GM21529 (cell line): ENCODE measurements around the gene DCAF8L1.
"Not testable (repeated sequence)": the region's sequence is repeated elsewhere in the genome, so short reads cannot be mapped to it uniquely, and the experiment has no call there.

Experiments
- ATAC-seq: cut with Tn5 transposase; IDR thresholded peaks from one replicate; pipeline ENCODE4 v1.9.1; 2021; ENCODE audit not compliant: unreplicated experiment

The DCAF8L1 gene

GRCh38 chrX:27981349-27981748 lies at the start of gene DCAF8L1:
Gene DCAF8L1 (minus strand): TSS chrX:27981449. CDS start chrX:27981334, 115 bp downstream.
- no peak for ATAC-seq

- ATAC-seq: no peak
Measured at GRCh38 chrX:28022371-28022770, 41.1 kb upstream of the DCAF8L1 start.

- no peak for ATAC-seq
Measured at GRCh38 chrX:28016823-28017222, 35.6 kb upstream of the DCAF8L1 start.

GRCh38 chrX:28015993-28016392 lies 34.7 kb upstream of the DCAF8L1 start:
- no peak for ATAC-seq

- ATAC-seq: no peak
Measured at GRCh38 chrX:28010875-28011274, 29.6 kb upstream of the DCAF8L1 start.

- ATAC-seq: no peak
Measured at GRCh38 chrX:27998666-27999065, 17.4 kb upstream of the DCAF8L1 start.

- ATAC-seq: no peak
Measured at GRCh38 chrX:27997622-27998021, 16.4 kb upstream of the DCAF8L1 start.

GRCh38 chrX:27996132-27996531 lies 14.9 kb upstream of the DCAF8L1 start:
- ATAC-seq: no peak

- no peak for ATAC-seq
Measured at GRCh38 chrX:27995611-27996010, 14.4 kb upstream of the DCAF8L1 start.

- ATAC-seq: no peak
Measured at GRCh38 chrX:27987862-27988646, 6.8 kb upstream of the DCAF8L1 start.

GRCh38 chrX:27976934-27977333 lies 4.3 kb downstream of the DCAF8L1 start:
- not testable (repeated sequence) for ATAC-seq

GRCh38 chrX:27976284-27976683 lies 5.0 kb downstream of the DCAF8L1 start:
- ATAC-seq: no peak

GRCh38 chrX:27968878-27969277 lies 12.4 kb downstream of the DCAF8L1 start:
- ATAC-seq: no peak

- ATAC-seq: no peak
Measured at GRCh38 chrX:27968352-27968751, 12.9 kb downstream of the DCAF8L1 start.

GRCh38 chrX:27966955-27967354 lies 14.3 kb downstream of the DCAF8L1 start:
- ATAC-seq: no peak

- no peak for ATAC-seq
Measured at GRCh38 chrX:27966492-27966891, 14.8 kb downstream of the DCAF8L1 start.

- not testable (repeated sequence) for ATAC-seq
Measured at GRCh38 chrX:27965348-27965747, 15.9 kb downstream of the DCAF8L1 start.

GRCh38 chrX:27964432-27964831 lies 16.8 kb downstream of the DCAF8L1 start:
- no peak for ATAC-seq

GRCh38 chrX:27960410-27960809 lies 20.8 kb downstream of the DCAF8L1 start:
- not testable (repeated sequence) for ATAC-seq

- no peak for ATAC-seq
Measured at GRCh38 chrX:27953171-27953570, 28.1 kb downstream of the DCAF8L1 start.

- no peak for ATAC-seq
Measured at GRCh38 chrX:27933361-27933760, 47.9 kb downstream of the DCAF8L1 start.
